Psoas muscle (tissue), 8 donors: ENCODE data around the gene MRPL20. TPM values are rescaled to one million over a fixed set of nuclear protein-coding genes. Genes with fewer than 3 reads are reported as not detected.

Source experiments
- ATAC-seq, 4 donors: fragments of 200-7000 bp; cut with Tn5 transposase; one replicate each; pipeline ENCODE4 v1.9.1; 2020; ENCODE audit warnings: moderate library complexity in 3 of 4, mild to moderate bottlenecking in 2 of 4
- DNase-seq, 2 donors: peaks; one replicate each; pipeline ENCODE4 v3.0.0-alpha.2; 2020
- H3K27ac ChIP-seq: fragments of 200-600 bp; one replicate; pipeline ENCODE4 v1.8.0; 2022
- H3K27me3 ChIP-seq, 3 donors: fragments of 200-600 bp in 1 of 3; one replicate each; pipeline versions ENCODE4 v1.6.1 to v1.8.0; 2013 to 2022; ENCODE audit warnings: low read length in 2 of 3, mild to moderate bottlenecking in 2 of 3, moderate library complexity in 1 of 3; ENCODE audit not compliant: insufficient read depth in 3 of 3
- H3K36me3 ChIP-seq, 2 donors: fragments of 200-600 bp in 1 of 2; one replicate each; pipeline versions ENCODE4 v1.6.1 to v1.8.0; 2013 to 2022; ENCODE audit warnings: low read depth in 1 of 2, mild to moderate bottlenecking in 1 of 2, moderate library complexity in 1 of 2; ENCODE audit not compliant: insufficient read depth in 1 of 2
- H3K4me1 ChIP-seq: fragments of 200-600 bp; one replicate; pipeline ENCODE4 v1.8.0; 2022
- H3K4me3 ChIP-seq: fragments of 200-600 bp; one replicate; pipeline ENCODE4 v1.8.0; 2022; ENCODE audit warnings: mild to moderate bottlenecking
- H3K9me3 ChIP-seq: fragments of 200-600 bp; one replicate; pipeline ENCODE4 v1.8.0; 2022
- WGBS, 3 donors: extraction: QIAGEN DNeasy Blood & Tissue Kit; methylation state at CpG; one replicate each; pipeline versions ENCODE4 v1.1.6 to v1.1.7; 2013; 5-methylcytosine and 5-hydroxymethylcytosine counted together
- intact Hi-C, 2 donors: fragments of 100-400 bp; cut with DNase I; formaldehyde crosslinking; loops; one replicate each; pipeline versions ENCODE4 v1.11.0 to v1.14.2; 2022
- polyA plus RNA-seq, 3 donors: library from polyadenylated mRNA; stranded (reverse); fragments of 200-250 nt; gene quantifications; one replicate each; pipeline ENCODE4 v1.2.3, GENCODE V29; 2013
- total RNA-seq, 4 donors: library from RNA; stranded (reverse); fragmentation: NEBNext Ultra II Directional in 2 of 4; extraction: Animal tissue kit (Norgen Biotek cat#: 25700) in 2 of 4; gene quantifications; one replicate each; pipeline versions ENCODE4 v1.2.1 to v1.2.4, GENCODE V29; 2021 to 2023
- TF ChIP-seq, protein P1 (sequence below): fragments of 200-600 bp; IDR thresholded peaks from one replicate; pipeline ENCODE4 v1.8.0; 2022; ENCODE audit warnings: antibody characterized with exemption
- donor health status: healthy with polysubstance abuse.
- donor health status: DM: no; HTN: no; CAD: no; lungs with moderate emphysema.
- donor health status: Bipolar disorder and iron deficiency.
- donor health status: healthy.
- donor health status: DM: yes; HTN: yes; CAD: no.
- donor health status: DM: no; HTN: no; CAD: no.
- donor health status: DM: no; HTN: no; CAD: no.
- donor health status: DM: yes; HTN: yes; CAD: no.

The MRPL20 gene
- total and polyA plus RNA-seq, 7 donors, result 114 to 308 (median 159) TPM

GRCh38 chr1:1365875-1366698, 41.0 kb downstream of the MRPL20 start:
- WGBS, 3 donors, result 82 to 83% (median 83%) methylated on average over 10 of the region's 10 CpGs
- TF ChIP-seq, protein P1, sequence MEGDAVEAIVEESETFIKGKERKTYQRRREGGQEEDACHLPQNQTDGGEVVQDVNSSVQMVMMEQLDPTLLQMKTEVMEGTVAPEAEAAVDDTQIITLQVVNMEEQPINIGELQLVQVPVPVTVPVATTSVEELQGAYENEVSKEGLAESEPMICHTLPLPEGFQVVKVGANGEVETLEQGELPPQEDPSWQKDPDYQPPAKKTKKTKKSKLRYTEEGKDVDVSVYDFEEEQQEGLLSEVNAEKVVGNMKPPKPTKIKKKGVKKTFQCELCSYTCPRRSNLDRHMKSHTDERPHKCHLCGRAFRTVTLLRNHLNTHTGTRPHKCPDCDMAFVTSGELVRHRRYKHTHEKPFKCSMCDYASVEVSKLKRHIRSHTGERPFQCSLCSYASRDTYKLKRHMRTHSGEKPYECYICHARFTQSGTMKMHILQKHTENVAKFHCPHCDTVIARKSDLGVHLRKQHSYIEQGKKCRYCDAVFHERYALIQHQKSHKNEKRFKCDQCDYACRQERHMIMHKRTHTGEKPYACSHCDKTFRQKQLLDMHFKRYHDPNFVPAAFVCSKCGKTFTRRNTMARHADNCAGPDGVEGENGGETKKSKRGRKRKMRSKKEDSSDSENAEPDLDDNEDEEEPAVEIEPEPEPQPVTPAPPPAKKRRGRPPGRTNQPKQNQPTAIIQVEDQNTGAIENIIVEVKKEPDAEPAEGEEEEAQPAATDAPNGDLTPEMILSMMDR, result no peak
- Histone ChIP-seq H3K4me1 (peaks cover 3% of the 10 kb centered on the region), H3K36me3 (no peaks in the 10 kb centered on the region), H3K27me3 (peaks cover 0 to 6% (median 4%) of the 10 kb centered on the region in 3 donors), H3K27ac (no peak overlapping the region), H3K4me3 (no peak overlapping the region), H3K9me3 (no peaks in the 10 kb centered on the region)
- ATAC-seq (no peak), DNase-seq (no peak)
- intact Hi-C loops, result no loop called here

DNA sequence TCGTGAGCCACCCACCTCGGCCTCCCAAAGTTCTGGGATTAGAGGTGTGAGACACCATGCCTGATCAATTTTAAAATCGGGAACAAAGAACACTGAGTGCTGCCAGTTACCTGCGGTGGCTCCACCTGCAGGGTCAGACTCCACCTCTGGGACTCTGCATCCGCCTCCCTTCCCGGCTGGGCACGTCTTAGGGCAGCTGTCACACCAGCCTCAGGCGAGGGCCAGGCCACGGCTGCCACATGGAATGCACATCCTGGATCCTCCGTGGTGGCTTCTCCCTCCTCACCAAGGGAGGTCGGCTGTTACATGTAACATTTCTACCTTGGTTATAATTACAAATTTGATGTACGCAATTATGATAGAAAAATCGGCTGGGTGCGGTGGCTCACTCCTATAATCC, 42.8 kb downstream of the MRPL20 start:
- DNase-seq (peak in 1 of 2 donors; percentile 46), ATAC-seq (no peak)
- Histone ChIP-seq H3K27me3 (peaks cover 0 to 18% (median 11%) of the 10 kb centered on the region in 3 donors), H3K4me1 (peaks cover 12% of the 10 kb centered on the region), H3K4me3 (no peak overlapping the region), H3K9me3 (no peaks in the 10 kb centered on the region), H3K36me3 (no peaks in the 10 kb centered on the region), H3K27ac (no peak overlapping the region)
- intact Hi-C loops, result no loop called here
- TF ChIP-seq, protein P1, result no peak
- 72 to 76% (median 74%) methylated on average over 14 of the region's 14 CpGs for WGBS, 3 donors

DNA sequence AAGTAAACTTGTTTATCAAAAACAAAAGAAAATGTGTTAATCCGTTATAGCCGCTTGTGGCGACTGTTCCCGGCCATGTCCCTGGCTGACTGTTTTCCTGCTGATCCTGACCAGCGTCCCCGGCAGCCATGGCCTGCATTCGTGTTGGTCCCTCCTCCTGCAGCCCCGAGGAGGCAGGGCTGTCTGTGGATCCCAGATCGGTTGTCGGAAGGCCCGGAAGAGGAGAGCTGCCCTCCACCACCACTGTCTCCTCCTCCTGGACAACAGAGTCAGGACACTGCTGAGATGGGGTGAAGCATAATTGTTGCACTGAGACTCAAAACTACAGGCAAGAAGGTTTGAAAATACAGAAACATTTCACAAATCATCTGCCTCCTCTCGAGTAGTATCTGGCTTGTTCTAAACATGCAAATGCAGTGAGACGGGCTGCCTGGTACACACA, 45.1 kb downstream of the MRPL20 start:
- H3K4me1 ChIP-seq, result peaks cover 12% of the 10 kb centered on the region
- DNase-seq, result peak; percentile 71 to 78

DNA sequence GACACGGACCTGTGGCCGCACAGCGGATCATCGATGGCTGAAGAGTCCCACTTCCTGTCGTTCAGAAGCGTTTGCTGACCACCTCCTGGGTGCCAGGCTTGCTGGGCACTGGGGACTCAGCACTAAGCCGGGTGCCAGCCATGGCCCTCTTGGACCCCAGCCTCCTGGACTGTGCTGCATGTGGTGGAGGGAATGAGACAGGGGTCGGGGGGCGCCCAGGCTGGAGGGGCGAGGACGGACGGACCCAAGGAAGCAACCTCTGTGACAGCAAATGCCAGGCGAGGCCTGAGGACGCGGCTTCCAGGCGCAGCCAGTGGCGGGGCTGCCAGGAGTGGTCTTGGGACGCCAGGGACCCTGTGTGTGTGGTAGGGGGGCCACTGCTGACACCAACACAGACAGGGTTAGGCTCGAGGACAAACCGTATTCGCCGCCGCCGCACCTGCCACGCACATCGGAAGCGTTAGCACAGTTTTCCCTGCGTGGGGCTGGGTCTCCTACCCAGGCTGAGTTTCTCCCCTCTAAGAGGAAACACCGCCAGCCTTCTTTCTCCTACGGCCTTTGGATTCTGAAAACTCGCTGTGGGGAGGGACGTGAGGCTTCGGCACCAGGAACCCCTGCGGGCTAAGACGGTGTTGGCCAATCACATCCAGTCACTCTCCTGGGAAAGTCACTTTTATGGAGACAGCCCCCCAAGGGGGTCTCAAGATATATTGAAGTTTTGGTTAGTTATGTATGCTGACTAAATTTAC, 45.7 kb downstream of the MRPL20 start:
- TF ChIP-seq, protein P1, result no peak
- WGBS, 3 donors, result 45 to 68% (median 52%) methylated on average over 30 to 35 of the region's 35 CpGs
- Histone ChIP-seq H3K27ac (peak overlapping the region; percentile 43), H3K9me3 (no peaks in the 10 kb centered on the region), H3K36me3 (no peaks in the 10 kb centered on the region), H3K4me1 (peaks cover 15% of the 10 kb centered on the region), H3K27me3 (peaks cover 0 to 42% (median 11%) of the 10 kb centered on the region in 3 donors), H3K4me3 (no peak overlapping the region)
- DNase-seq, result peak; percentile 20 to 46
- intact Hi-C loops, result no loop called here
- no peak for ATAC-seq

More for the DNA sequence above, 45.1 kb downstream of the MRPL20 start:
- peaks cover 0 to 39% (median 11%) of the 10 kb centered on the region in 3 donors for H3K27me3 ChIP-seq
- intact Hi-C loops, result no loop called here
- 14 to 31% (median 22%) methylated on average over 13 of the region's 13 CpGs for WGBS, 3 donors
- no peaks in the 10 kb centered on the region for H3K9me3 ChIP-seq
- TF ChIP-seq, protein P1, result no peak
- ATAC-seq, result peak in 1 of 4 donors; percentile 18
- H3K4me3 ChIP-seq, result no peak overlapping the region
- H3K36me3 ChIP-seq, result no peaks in the 10 kb centered on the region
- H3K27ac ChIP-seq, result peak overlapping the region; percentile 43
